Endodermal cell (in vitro differentiated cells): Measurements from ENCODE around the gene ZBTB45. TPM values are rescaled to one million over a fixed set of nuclear protein-coding genes. Genes with fewer than 3 reads are reported as not detected.

Experiments
- DNase-seq: peaks from one replicate; pipeline ENCODE4 v3.0.0-alpha.2; 2017
- H3K27ac ChIP-seq: 2 replicates; pipeline ENCODE4 v1.5.1; 2013; ENCODE audit warnings: mild to moderate bottlenecking, low read depth, low read length, moderate library complexity
- H3K27me3 ChIP-seq: 2 replicates; pipeline ENCODE4 v1.6.1; 2013; ENCODE audit warnings: mild to moderate bottlenecking, low read length, moderate library complexity; ENCODE audit not compliant: insufficient read depth, control insufficient read depth, poor library complexity, severe bottlenecking
- H3K36me3 ChIP-seq: 2 replicates; pipeline ENCODE4 v1.7.0; 2013; ENCODE audit warnings: mild to moderate bottlenecking, low read length, moderate library complexity; ENCODE audit not compliant: control insufficient read depth, insufficient read depth
- H3K4me1 ChIP-seq: one replicate; pipeline ENCODE4 v1.7.0; 2013; ENCODE audit warnings: low read length; ENCODE audit not compliant: control insufficient read depth, insufficient read depth
- H3K4me3 ChIP-seq: 2 replicates; pipeline ENCODE4 v1.5.1; 2013; ENCODE audit warnings: mild to moderate bottlenecking, low read length, moderate library complexity
- H3K9ac ChIP-seq: 2 replicates; pipeline ENCODE4 v1.6.1; 2013; ENCODE audit warnings: mild to moderate bottlenecking, low read length, moderate library complexity; ENCODE audit not compliant: poor library complexity, severe bottlenecking; ENCODE audit errors: extremely low read depth
- H3K9me3 ChIP-seq: 2 replicates; pipeline ENCODE4 v1.6.1; 2013; ENCODE audit warnings: mild to moderate bottlenecking, low read length, moderate library complexity; ENCODE audit not compliant: control insufficient read depth
- H3K27ac Mint-ChIP-seq: 2 replicates; pipeline ENCODE4 v1.8.0; 2020; ENCODE audit warnings: mixed read lengths
- H3K27me3 Mint-ChIP-seq: 2 replicates; pipeline ENCODE4 v1.8.0; 2021; ENCODE audit warnings: mild to moderate bottlenecking, mixed read lengths; ENCODE audit not compliant: insufficient read depth
- H3K36me3 Mint-ChIP-seq: 2 replicates; pipeline ENCODE4 v1.8.0; 2020; ENCODE audit warnings: low read depth, mixed read lengths
- H3K4me1 Mint-ChIP-seq: 2 replicates; pipeline ENCODE4 v1.8.0; 2020; ENCODE audit warnings: mixed read lengths
- H3K4me3 Mint-ChIP-seq: 2 replicates; pipeline ENCODE4 v1.8.0; 2020; ENCODE audit warnings: mild to moderate bottlenecking, moderate library complexity, mixed read lengths
- H3K9me3 Mint-ChIP-seq: 2 replicates; pipeline ENCODE4 v1.8.0; 2020; ENCODE audit warnings: mild to moderate bottlenecking, mixed read lengths
- WGBS, 2 experiments: methylation state at CpG; one replicate each; pipeline versions ENCODE4 v1.1.5 to v1.1.7; 2013; ENCODE audit warnings: missing lambda C conversion rate in 2 of 2, mixed read lengths in 1 of 2; ENCODE audit not compliant: insufficient coverage in 1 of 2, insufficient read length in 1 of 2; 5-methylcytosine and 5-hydroxymethylcytosine counted together
- total RNA-seq, 2 donors: library from RNA; stranded (reverse); fragmentation: NEBNext Ultra II Directional in 1 of 2; extraction: Animal tissue kit (Norgen Biotek cat#: 25700) in 1 of 2; gene quantifications; 2 replicates in 1 of 2; 3 replicates in 1 of 2; pipeline ENCODE4 v1.2.1, GENCODE V29; 2021
- TF ChIP-seq, protein P1 (sequence below): fragments of 200-600 bp; sonication (generic); conservative IDR thresholded peaks from 2 replicates; pipeline ENCODE4 v1.5.0; 2021; ENCODE audit warnings: antibody characterized with exemption, mild to moderate bottlenecking

Gene ZBTB45
- total RNA-seq, 2 donors from 2014 or later: 19.0 to 19.4 TPM

DNA sequence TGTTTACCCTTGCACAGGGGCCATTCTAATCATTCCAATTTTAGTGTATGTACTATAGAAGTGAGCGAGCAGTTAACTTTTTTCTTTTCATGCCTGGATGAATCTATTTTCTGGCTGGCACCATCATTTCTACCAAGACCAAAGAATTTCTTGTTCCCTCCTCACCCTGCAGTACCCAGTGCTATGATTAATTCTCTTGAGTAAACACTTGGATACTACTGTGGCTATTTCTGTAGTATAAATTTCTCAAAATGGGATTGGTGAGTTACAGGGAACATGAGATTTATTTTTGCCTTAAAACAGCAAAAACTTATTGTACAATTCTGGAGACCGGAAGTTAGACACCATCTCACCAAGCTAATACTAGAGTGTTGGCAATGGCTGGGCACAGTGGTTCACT, 35.8 kb downstream of the ZBTB45 start:
- no peaks in the 10 kb centered on the region for H3K27me3 ChIP-seq
- Mint-ChIP-seq H3K27ac (no peak overlapping the region), H3K4me3 (no peak overlapping the region), H3K9me3 (no peaks in the 10 kb centered on the region), H3K36me3 (peaks cover 5% of the 10 kb centered on the region), H3K27me3 (no peaks in the 10 kb centered on the region), H3K4me1 (no peaks in the 10 kb centered on the region)
- no peaks in the 10 kb centered on the region for H3K4me1 ChIP-seq
- no peak overlapping the region for H3K27ac ChIP-seq
- TF ChIP-seq, protein P1, sequence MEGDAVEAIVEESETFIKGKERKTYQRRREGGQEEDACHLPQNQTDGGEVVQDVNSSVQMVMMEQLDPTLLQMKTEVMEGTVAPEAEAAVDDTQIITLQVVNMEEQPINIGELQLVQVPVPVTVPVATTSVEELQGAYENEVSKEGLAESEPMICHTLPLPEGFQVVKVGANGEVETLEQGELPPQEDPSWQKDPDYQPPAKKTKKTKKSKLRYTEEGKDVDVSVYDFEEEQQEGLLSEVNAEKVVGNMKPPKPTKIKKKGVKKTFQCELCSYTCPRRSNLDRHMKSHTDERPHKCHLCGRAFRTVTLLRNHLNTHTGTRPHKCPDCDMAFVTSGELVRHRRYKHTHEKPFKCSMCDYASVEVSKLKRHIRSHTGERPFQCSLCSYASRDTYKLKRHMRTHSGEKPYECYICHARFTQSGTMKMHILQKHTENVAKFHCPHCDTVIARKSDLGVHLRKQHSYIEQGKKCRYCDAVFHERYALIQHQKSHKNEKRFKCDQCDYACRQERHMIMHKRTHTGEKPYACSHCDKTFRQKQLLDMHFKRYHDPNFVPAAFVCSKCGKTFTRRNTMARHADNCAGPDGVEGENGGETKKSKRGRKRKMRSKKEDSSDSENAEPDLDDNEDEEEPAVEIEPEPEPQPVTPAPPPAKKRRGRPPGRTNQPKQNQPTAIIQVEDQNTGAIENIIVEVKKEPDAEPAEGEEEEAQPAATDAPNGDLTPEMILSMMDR: no peak
- H3K36me3 ChIP-seq: no peaks in the 10 kb centered on the region
- H3K9ac ChIP-seq: no peak overlapping the region
- DNase-seq: no peak
- no peaks in the 10 kb centered on the region for H3K9me3 ChIP-seq
- no peak overlapping the region for H3K4me3 ChIP-seq
- 89 to 96% methylated on average over 1 to 2 of the region's 2 CpGs for WGBS, 2 experiments

DNA sequence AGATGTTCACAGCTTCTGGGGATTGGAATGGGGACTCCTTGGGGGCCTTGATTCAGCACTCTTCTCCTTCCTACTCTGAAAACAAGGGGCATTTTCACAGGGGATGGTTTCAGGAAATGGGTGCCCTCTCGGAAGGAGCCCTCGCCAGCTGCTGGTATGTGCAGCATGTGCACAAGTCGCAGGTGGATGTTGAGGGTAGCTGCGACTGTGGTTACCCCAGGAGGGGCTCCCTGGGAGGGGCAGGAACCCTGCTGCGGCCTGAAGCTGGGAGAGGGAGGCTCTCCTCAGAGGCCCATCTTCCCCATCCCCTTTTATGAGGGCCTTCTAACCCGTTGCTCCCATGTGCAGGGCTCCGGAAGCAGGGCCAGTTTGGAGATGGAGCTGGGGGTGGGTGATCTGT, 37.2 kb downstream of the ZBTB45 start:
- Histone ChIP-seq H3K27ac (no peak overlapping the region), H3K9ac (no peak overlapping the region), H3K4me1 (no peaks in the 10 kb centered on the region), H3K4me3 (no peak overlapping the region), H3K36me3 (no peaks in the 10 kb centered on the region), H3K27me3 (no peaks in the 10 kb centered on the region), H3K9me3 (no peaks in the 10 kb centered on the region)
- no peaks in the 10 kb centered on the region for H3K9me3 Mint-ChIP-seq
- H3K27me3 Mint-ChIP-seq: no peaks in the 10 kb centered on the region
- TF ChIP-seq, protein P1: no peak
- no peak overlapping the region for H3K4me3 Mint-ChIP-seq
- no peak for DNase-seq
- H3K4me1 Mint-ChIP-seq: no peaks in the 10 kb centered on the region
- H3K36me3 Mint-ChIP-seq: peaks cover 5% of the 10 kb centered on the region
- 83 to 96% methylated on average over 4 to 7 of the region's 7 CpGs for WGBS, 2 experiments
- no peak overlapping the region for H3K27ac Mint-ChIP-seq

DNA sequence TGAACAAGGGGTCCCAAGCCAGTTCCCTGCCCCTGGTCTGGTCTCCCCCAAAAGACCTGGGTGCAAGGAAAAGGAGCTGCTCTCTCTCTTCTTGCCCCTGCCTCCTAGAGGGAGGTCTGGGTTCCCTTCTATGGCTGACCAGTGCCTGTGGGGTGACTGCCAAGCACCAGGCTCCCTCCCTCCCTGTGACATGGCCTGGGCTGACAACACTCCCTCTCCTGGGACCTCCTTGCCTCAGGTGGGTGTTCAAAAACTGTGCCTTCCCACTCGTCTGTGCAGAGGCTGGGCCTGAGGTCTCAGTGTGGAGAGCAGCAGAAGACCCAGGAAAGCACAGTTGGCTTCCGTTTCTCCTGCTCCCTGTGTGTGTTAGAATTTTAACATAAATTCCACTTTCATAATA, 38.8 kb downstream of the ZBTB45 start:
- Histone ChIP-seq H3K27me3 (no peaks in the 10 kb centered on the region), H3K9me3 (no peaks in the 10 kb centered on the region), H3K4me1 (peaks cover 5% of the 10 kb centered on the region), H3K4me3 (no peak overlapping the region), H3K27ac (no peak overlapping the region), H3K9ac (no peak overlapping the region), H3K36me3 (no peaks in the 10 kb centered on the region)
- TF ChIP-seq, protein P1: no peak
- Mint-ChIP-seq H3K27ac (no peak overlapping the region), H3K36me3 (peaks cover 8% of the 10 kb centered on the region), H3K9me3 (no peaks in the 10 kb centered on the region), H3K4me3 (no peak overlapping the region), H3K27me3 (peaks cover 5% of the 10 kb centered on the region), H3K4me1 (peaks cover 8% of the 10 kb centered on the region)
- 81 to 100% methylated on average over 1 to 2 of the region's 2 CpGs for WGBS, 2 experiments
- DNase-seq: no peak
